Sciatic nerve (tissue), 2 donors: ENCODE measurements around the gene FBXO24. TPM values are rescaled to one million over a fixed set of nuclear protein-coding genes. Genes with fewer than 3 reads are reported as not detected.

Experiments used
- ATAC-seq: fragments of 200-7000 bp; cut with Tn5 transposase; one replicate; pipeline ENCODE4 v1.9.1; 2020; ENCODE audit warnings: mild to moderate bottlenecking, moderate library complexity
- DNase-seq: peaks from one replicate; pipeline ENCODE4 v3.0.0-alpha.2; 2020; ENCODE audit warnings: low spot score
- intact Hi-C: fragments of 100-400 bp; cut with DNase I; formaldehyde crosslinking; loops from one replicate; pipeline ENCODE4 v1.14.2; 2022
- total RNA-seq: library from RNA; stranded (reverse); fragmentation: NEBNext Ultra II Directional; extraction: Animal tissue kit (Norgen Biotek cat#: 25700); gene quantifications from one replicate; pipeline ENCODE4 v1.2.1, GENCODE V29; 2021
- donor health status: DM: no; HTN: no; CAD: no.
- donor health status: DM: no; HTN: no; CAD: no.

Gene FBXO24
- total RNA-seq, 1 donor from 2014 or later, result 1.2 TPM

DNA sequence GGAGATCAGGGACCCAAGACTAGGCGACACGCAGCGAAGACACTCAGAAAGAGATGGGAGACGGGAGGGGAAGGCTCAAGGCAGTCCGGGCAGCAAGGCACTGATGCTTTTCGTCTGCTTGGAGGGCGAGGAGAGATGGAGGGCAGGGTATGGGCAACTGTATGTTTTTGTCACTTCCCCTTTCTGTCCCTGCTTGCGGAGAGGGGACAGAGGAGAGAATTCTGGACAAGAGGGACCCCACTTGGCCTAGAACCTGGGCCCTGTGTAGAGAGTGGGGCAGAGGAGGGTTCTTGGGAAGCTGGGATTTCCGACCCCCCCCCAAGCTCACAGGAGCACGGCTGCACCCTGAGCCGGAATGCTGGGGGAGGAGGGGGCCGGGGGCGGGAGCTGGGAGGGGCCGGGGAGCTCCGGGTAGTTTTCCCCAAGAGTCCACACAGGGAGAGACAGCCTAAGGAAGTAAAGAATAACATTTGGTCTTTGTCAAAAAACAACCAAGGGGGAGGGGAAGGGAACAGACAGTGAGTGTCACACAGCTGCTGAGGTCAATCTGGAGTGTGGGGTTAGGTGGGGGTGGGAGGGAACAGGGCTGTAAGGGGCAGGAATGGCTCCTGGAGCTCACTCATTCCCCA, 2.0 kb upstream of the FBXO24 start:
- ATAC-seq (no peak), DNase-seq (no peak)
- intact Hi-C loops, result no loop called here

DNA sequence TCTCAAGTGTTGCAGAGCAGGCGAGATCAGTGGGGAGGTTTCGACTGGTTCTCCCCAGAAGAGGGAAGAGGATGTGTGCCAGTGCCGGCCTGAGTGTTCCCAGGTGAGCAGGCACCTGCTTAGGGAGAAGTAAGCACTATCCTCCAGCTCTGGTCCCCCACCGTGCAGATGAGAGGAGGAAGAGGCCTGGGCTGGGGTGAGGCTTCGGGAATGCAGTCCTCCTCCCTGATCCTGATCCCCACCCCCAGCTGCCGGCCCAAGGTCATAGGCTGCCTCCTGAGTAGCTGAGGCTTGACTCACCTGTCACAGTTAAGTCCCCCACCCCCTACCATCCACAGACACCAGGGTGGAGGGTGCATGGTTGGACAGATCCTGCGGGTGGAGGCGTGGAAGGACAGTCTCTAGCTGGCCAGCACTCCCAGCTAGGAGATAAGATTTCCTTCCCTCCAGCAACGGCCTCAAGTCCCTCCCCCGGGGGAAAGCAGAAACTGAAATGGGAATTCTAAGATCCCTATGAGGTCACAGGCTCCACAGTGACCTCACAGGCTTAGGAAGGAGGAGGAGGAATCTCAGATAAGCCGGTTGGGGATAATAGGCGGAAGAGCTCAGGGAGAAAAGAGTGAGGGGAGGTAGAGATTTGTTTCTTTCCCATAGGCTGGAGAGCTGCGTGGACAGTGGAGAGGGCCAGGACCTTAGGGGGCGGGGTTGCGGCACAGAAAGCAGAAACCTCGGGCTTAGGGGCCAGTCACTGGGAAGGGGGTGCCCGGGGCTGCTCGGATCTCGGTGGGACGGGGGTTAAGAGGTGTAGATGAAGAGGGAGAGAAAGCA, 1.2 kb upstream of the FBXO24 start:
- intact Hi-C loops, result no loop called here
- DNase-seq, result no peak
- no peak for ATAC-seq

DNA sequence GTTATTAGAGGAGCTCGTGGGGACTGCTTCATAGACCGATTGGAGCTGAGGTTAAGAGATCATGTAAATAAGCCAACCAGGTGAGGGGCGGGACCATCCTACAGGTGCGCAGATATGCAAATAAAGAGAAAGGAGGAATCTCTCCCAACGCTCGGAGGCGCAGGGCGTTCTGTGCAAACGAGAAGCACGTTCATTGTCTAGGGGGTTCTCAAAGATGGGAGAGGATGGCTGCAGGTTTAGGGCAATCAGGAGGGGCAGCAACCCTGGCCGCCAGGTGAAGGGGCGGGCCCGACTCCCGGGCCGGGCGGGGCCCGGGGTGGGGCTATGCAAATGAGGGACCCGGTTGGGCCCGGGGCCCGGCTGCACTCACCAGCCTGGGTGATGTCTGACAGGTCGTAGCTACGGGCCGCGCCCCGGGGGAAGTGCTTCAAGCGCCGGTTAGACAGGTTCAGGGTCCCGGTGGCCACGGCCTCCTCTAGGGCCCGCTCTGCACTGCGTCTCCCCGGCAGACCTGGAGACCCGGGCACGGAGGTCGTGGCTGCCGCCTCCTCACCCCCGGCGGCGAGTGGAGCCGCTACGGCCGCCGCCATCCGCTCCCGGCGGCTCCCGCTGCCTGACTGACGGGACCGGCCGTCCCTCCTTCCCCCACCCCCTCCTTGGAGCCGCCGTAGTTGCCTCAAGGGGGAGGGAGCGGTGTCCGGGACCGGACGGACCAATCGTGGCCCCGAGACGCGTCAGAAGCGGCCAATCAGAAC, 440 bp upstream of the FBXO24 start, which contains the start of gene LRCH4:
LRCH4 (minus strand) TSS at position 619 of the 755 bp plus-strand sequence; CDS start at position 590, 29 bp downstream.
- no peak for DNase-seq
- ATAC-seq, result no peak
- intact Hi-C loops, result no loop called here

DNA sequence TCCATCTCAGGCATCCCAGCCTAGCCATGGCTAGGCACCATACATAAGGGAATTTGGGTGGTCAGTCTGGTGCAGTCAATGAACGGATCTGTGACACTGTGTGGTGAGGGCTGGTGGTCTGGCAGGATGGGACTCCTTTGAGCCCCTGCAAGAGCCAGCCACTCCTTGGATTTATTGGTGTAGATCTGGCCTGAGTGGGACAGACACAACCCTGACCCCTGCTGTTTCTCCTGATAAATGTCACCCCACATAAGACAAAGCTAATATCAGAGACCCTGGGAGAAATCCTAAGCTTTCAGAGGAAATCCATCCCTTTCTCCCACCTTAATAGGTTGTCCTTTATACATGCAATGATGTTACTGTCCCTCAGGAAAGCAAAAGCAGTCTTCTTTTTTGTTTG, 2.3 kb downstream of the FBXO24 start:
- no peak for ATAC-seq
- DNase-seq, result no peak
- intact Hi-C loops, result no loop called here

DNA sequence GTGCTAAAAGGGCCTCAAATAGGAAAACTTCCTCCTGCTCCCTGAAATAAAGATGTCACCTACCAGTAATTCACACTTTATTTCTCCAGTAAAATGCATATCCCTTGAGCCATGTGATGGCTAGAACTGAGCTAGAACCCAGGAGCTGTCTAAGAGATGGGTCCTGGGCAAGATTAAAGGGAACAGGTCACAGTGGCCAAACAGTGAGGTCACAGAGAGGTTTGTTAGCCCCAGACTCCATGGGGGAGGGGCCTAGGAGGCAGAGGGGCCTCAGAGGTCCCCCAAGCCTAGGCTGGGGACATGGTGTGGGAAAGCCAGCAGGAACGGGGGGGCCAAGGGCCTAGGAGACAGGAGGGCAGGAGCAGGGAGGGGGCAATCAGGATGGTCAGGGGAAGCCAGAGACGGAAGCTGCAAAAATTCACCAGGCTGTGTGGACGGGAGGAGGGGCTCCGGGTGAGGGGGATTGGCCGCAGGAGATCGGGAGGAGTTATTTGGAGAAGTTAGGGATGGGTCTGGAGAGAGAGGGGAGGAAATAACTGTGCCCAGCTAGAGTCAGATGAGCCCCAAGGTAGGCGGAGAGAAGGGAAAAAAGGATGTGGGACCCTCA, 3.3 kb downstream of the FBXO24 start:
- DNase-seq, result no peak
- intact Hi-C loops, result no loop called here
- ATAC-seq, result no peak

DNA sequence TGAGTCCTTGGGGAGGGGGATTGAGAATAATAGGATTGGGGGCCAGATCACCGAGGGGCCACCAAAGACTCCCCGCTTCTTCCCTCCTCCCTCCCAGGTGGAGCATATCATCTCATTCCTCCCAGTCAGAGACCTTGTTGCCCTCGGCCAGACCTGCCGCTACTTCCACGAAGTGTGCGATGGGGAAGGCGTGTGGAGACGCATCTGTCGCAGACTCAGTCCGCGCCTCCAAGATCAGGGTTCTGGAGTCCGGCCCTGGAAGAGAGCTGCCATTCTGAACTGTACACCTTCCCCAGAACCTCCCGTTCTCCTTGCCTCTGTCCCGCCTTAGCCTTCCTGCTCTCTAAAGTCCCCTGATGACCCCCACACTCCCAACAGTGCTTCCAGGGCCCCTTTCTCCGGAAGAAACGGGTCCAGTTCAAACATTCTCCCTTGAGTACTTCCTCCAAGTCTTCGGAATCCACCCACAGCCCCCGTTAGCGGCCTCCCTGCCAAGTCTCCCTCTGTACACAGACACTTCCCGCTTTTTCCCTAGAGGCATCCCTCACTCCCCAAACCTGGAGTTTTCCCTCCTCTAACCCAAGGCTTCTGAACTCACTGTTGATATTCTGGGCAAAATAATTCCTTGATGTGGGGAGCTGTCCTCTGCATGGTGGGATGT, 4.1 kb downstream of the FBXO24 start:
- no peak for ATAC-seq
- intact Hi-C loops, result no loop called here
- no peak for DNase-seq

DNA sequence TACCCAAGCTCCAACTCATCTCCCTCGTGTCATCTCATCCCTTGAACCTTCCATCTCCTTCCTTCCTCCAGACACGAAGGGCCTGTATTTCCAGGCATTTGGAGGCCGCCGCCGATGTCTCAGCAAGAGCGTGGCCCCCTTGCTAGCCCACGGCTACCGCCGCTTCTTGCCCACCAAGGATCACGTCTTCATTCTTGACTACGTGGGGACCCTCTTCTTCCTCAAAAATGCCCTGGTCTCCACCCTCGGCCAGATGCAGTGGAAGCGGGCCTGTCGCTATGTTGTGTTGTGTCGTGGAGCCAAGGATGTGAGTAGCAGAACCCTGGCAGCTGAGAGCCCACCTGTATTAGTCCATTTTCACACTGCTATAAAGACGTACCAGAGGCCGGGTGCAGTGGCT, 5.5 kb downstream of the FBXO24 start:
- intact Hi-C loops, result no loop called here
- no peak for ATAC-seq
- no peak for DNase-seq

DNA sequence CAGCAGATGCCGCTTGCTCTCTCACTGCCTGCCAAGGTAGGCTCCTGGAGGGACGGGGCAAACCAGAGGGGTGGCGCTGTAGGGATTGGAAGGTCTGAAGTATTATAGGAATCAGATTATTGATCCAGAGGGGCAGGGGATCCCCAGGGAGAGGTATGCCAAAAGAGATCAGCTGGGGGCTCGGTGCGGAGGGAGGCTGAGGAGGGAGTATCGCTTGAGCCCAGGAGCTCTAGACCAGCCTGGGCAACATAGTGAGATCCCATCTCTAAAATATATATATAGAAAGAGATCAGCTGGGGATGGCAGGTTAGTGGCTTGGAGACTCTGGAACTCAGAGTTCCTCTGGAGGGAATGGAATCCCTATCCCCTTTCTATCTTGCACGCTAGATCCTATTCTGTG, 9.1 kb downstream of the FBXO24 start:
- ATAC-seq, result no peak
- intact Hi-C loops, result no loop called here
- no peak for DNase-seq

DNA sequence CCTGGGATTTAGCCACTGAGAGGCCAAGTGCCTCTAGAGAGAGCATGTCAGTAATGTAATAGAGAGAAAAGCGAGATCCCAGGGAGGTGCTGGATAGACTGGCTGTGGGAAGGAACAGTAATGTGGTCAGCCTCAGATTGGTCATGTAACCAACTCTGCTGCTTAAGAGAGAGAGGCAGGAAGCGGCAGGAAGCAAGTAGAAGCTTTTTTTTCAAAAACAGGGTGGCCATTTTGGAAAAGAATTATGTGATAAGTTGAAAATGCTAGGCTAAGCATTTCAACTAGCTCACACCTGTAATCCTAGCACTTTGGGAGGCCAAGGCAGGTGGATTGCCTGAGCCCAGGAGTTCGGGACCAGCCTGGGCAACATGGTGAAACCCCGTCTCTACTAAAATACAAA, 12.3 kb downstream of the FBXO24 start:
- intact Hi-C loops, result no loop called here
- DNase-seq, result no peak
- ATAC-seq, result no peak

DNA sequence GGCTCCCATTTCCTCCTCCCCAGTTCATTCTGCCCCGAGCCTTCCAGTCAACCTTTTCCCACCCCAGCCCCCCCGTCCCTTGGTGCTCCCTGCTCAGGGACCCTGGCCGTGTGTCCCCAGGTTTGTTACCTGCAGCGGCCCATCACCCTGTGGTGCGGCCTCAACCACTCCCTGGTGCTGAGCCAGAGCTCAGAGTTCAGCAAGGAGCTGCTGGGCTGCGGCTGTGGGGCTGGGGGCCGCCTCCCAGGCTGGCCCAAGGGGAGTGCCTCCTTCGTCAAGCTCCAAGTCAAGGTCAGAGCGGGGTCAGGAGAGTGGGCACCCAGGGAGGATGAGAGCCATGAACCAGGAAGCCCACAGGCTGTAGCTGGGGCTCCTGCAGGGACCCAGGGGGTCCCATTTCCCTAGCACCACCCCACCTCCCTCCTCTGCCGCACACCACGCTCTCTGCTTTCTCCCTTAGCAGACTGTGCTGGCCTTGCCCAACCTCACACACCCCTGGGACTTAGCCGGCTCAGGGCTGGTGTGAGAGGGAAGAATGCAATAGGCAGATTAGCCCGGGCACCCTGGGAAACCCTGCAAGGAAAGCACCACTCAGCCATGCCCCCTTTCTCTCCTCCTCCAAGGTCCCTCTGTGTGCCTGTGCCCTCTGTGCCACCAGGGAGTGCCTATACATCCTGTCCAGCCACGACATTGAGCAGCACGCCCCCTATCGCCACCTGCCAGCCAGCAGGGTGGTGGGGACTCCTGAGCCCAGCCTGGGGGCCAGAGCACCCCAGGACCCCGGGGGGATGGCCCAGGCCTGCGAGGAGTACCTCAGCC, 14.0 kb downstream of the FBXO24 start:
- ATAC-seq (no peak), DNase-seq (no peak)
- intact Hi-C loops, result no loop called here

DNA sequence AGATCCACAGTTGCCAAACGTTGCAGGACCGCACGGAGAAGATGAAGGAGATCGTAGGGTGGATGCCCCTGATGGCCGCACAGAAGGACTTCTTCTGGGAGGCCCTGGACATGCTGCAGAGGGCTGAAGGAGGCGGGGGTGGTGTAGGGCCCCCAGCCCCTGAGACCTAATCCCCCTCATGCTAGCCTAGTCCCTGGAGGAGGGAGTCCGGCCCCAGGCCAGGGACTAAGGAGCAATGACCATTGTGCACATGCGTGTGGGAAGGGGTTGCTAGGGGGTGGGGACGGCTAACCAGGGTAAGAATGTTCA, 14.6 kb downstream of the FBXO24 start:
- ATAC-seq, result no peak
- intact Hi-C loops, result no loop called here
- no peak for DNase-seq

DNA sequence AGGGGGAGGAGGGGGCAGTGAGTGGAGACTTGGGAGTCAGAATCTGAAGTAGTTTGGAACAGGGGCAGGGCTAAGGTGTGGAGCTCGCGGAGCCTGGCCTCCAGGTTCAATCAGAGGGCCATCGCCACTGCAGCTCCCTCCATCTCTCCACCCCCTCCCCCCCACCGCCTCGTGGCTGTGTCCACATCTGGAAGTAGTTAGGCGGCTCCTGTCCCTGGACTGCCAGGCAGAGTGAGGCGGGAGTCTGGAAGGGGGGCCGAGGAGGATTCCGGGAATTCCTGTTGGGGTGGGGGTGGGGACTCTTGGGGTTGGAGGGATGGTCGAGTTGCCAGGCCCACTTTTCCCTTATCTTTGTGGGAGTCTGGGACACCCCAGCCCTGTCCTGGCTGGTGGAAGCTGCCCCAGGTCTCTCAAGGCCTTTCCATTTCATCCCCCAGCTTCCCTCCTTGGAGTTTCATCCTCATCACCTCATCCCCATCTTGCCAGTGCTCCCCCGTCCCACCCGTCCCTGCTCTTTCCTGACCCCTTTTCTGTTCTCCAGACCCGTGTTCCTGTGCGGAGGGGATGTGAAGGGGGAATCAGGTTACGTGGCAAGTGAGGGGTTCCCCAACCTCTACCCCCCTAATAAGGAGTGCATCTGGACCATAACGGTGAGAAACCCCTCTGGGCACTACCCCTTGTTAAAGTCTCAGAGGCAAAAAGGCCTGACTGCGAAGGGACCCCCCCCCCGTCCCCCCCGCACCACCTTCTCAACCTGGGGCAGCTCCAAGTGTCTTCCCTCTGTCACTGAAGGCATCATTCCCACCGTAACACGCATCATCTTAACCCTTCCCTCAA, 17.0 kb downstream of the FBXO24 start:
- ATAC-seq (peak; percentile 88), DNase-seq (peak; percentile 91)
- intact Hi-C loops, result no loop called here

DNA sequence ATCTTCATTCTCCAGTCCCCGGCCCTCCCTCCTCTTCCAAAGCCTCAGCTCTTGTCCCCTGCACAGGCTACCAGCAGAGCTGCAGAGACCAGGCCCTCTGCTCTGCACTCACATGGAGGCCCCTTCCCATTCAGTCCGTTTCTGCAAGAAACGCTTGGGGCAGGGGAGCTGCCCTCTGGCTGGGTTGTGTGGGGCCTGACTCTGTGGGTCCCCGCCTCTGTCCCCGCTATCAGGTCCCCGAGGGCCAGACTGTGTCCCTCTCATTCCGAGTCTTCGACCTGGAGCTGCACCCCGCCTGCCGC, 17.5 kb downstream of the FBXO24 start:
- intact Hi-C loops, result no loop called here
- DNase-seq (no peak), ATAC-seq (peak; percentile 1)

DNA sequence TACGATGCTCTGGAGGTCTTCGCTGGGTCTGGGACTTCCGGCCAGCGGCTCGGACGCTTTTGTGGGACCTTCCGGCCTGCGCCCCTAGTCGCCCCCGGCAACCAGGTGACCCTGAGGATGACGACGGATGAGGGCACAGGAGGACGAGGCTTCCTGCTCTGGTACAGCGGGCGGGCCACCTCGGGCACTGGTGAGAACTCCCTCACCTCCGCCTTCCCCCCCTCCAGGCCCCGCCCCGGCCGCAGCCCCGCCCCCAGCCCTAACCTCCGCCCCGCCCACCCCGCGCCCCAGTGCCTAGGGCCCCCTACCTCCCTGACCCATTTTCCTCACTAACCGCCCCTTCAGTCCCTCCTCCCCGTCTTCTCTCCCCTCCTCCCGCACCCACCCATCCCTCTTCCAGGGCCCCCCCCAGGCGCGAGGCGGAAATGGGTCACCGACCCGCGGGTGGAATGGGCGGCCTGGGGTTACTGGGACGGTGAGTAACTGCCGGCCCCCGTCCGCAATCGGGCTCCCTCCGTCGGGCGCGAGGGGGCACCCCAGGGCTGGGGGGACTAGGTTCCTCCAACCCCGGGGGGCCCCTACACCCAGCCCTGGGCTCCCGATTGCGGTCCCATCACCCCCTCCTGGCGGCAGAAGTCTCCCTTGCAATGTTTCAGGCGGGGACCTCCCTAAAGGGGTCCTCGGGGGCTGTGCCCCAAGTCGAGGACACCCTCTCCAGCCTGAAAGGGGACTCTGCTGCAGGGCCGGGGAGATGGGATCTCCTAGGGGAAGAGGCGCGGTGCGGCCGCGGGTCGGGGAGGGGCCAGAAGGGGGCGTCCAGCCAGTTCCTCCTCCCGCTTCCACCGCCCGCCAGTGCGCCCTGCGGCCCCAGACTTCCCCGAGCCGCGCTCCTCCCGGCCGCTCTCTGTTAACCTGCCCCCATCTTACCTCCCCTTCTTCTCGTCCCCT, 18.2 kb downstream of the FBXO24 start:
- ATAC-seq (peak; percentile 61), DNase-seq (peak; percentile 89)
- intact Hi-C loops, result no loop called here

DNA sequence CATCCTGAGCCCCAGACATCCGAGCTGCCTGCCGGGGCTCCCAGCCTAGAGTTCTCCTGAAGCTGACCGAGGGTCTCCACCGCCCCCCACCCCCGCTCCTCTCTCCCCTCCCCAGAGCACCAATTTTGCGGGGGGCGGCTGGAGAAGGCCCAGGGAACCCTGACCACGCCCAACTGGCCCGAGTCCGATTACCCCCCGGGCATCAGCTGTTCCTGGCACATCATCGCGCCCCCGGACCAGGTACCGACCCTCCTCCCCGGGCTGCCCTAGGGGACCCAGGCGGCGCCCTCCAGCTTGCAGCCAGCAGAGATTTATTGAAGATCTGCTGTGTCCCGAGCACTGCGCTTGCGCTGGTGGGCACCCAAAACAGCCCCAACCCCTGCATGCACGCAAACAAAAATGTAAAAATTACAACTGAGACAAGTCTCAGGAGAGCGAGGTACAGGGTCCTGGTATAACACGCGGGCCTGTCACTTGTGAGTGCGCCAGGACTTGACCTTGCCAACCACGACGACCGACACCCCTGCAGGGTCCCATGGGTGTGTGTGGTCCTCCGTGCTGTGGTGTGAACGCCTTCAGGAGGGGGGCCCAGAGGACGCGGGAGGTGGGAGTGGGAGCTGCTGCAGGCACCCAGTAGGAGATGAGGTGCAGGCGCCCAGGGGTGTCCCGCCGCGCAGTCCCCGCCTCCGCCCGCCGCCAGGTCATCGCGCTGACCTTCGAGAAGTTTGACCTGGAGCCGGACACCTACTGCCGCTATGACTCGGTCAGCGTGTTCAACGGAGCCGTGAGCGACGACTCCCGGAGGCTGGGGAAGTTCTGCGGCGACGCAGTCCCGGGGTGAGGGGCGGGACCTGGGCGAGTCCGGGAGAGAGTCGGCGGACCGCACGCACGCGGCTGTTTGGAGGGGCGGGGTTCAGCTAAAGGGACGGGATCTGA, 19.1 kb downstream of the FBXO24 start:
- no peak for ATAC-seq
- intact Hi-C loops, result no loop called here
- no peak for DNase-seq

DNA sequence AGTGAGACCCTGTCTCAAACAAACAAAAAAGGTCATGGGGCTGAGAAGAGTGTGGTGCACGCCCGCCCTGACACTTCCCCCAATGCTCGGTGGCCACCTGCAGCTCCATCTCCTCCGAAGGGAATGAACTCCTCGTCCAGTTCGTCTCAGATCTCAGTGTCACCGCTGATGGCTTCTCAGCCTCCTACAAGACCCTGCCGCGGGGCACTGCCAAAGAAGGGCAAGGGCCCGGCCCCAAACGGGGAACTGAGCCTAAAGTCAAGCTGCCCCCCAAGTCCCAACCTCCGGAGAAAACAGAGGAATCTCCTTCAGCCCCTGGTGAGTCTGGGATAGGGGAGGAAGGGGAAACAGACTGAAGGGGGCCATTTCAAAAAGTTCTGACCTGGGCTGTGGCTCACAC, 20.2 kb downstream of the FBXO24 start:
- intact Hi-C loops, result no loop called here

More for the DNA sequence above, 20.2 kb downstream of the FBXO24 start:
- ATAC-seq (no peak), DNase-seq (no peak)
